ENCODE data around the gene CREB3L2.
"Not testable (repeated sequence)": the region's sequence is repeated elsewhere in the genome, so short reads cannot be mapped to it uniquely, and the experiment has no call there.

CREB3L2 gene, protein sequence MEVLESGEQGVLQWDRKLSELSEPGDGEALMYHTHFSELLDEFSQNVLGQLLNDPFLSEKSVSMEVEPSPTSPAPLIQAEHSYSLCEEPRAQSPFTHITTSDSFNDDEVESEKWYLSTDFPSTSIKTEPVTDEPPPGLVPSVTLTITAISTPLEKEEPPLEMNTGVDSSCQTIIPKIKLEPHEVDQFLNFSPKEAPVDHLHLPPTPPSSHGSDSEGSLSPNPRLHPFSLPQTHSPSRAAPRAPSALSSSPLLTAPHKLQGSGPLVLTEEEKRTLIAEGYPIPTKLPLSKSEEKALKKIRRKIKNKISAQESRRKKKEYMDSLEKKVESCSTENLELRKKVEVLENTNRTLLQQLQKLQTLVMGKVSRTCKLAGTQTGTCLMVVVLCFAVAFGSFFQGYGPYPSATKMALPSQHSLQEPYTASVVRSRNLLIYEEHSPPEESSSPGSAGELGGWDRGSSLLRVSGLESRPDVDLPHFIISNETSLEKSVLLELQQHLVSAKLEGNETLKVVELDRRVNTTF

GRCh38 chr7:138001529-138002095 is at the start of gene CREB3L2:
TSS of gene CREB3L2 (minus strand) at chr7:138002086. CDS start at chr7:138001705, 381 bp downstream.
- no peak for DNase-seq

GRCh38 chr7:138049505-138050116 is 47.7 kb upstream of the CREB3L2 start:
- no peak for DNase-seq

DNA sequence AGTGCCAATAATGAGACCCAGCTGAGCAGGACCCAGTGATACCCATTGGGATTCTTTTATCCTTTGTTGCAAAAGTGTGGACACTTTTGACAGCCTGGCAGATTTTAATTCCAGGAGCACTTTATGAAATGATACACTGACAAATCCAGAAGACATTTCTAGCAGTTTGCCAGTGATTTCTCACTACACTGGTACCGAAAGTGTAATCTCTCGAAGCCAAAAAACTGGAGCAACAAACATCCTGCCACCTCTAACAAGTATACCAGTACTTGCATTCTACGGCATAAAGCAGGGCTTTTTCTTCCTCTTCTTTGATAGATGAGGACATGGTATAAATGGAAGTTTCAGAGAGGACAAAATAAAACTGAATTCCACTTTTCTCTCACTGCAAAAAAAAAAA is 46.0 kb upstream of the CREB3L2 start:
- DNase-seq = no peak

GRCh38 chr7:138044897-138045296 is 43.0 kb upstream of the CREB3L2 start:
- no peak for DNase-seq

- not testable (repeated sequence) for DNase-seq
These were observed 38.2 kb upstream of the CREB3L2 start for GRCh38 chr7:138040063-138040462.

DNA sequence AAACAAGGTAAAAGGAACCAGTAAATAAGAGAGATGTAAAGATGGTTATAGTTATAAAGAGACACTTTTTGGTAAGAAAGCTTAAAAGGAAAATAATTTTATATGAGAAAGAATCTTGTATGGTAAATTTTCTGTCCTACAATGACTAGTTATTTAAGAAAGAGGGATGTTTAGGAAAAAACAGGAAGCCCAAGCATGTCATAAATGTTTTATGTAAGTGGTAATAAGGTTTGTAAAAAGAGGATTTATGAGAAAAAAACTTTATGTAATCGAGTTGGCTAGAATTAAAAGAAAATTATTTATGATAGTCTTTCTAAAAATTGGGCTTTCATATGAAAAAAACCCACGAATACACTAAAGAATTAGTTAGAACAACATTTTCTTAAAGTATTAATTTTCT is 34.2 kb upstream of the CREB3L2 start:
- DNase-seq = no peak

DNA sequence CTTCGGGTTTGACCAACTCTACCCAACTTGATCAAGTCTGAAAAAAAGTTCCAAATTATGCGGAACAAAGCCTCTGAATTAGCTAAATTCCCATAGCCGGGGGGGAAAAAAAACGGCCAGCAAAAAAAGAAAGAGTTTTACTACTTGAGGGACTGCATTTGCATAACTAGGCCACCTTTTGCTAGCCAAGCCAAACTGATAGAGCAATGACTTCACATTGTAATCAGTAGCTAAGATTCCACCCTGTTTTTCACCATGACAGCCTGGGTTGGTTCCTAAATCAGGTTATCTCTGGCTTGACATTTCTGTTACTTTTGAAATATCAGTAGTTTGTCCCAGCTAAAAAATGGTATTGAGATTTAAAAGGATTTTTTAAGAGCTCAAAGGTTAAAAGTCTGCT is 31.4 kb upstream of the CREB3L2 start:
- DNase-seq = no peak

- DNase-seq = no peak
These were observed 30.9 kb upstream of the CREB3L2 start for GRCh38 chr7:138032770-138033169.

- no peak for DNase-seq
These were observed 30.3 kb upstream of the CREB3L2 start for GRCh38 chr7:138032186-138032585.

DNA sequence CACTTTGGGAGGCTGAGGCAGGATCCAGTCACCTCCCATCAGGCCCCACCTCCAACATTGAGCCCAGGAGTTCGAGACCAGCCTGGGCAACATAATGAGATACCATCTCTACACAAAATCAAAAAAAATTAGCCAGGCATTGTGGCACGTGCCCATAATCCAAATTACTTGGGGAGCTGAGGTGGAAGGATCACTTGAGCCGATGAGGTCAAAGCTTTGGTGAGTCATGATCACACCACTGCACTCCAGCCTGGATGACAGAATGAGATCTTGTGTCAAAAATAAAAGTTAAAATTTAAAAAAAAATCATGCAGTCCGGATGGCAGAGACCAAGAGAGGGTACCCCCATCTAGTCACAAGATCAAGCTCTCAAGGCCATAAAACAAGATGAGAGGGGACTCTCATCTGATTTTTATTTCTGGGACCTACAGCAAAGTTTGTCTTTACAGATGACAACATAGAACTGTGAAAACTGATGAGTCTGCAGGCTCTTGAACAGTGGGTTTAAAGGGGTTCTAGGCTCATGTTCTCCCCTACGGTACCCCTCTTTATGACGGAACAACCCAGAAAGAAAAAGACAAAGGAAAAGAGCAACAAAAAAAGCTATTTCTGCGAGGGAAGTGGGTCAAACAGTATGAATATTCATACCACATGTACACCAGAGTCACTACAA is 28.9 kb upstream of the CREB3L2 start:
- no peak for DNase-seq

- DNase-seq = no peak
These were observed 28.1 kb upstream of the CREB3L2 start for GRCh38 chr7:138029941-138030340.

DNA sequence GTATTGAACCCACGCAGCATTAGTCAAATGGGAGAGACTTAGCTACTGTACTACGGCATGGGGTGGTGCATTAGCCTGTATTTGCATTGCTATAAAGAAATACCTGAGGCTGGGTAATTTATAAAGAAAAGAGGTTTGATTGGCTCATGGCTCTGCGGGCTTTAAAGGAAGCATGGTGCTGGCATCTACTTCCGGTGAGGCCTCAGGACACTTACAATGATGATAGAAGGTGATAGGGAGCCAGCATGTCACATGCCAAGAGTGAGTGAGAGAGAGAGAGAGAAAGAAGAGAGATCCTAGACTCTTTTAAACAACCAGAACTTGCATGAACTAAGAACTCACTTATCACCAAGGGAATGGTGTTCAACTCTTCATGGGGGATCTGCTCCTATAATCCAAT is 27.2 kb upstream of the CREB3L2 start:
- no peak for DNase-seq

DNA sequence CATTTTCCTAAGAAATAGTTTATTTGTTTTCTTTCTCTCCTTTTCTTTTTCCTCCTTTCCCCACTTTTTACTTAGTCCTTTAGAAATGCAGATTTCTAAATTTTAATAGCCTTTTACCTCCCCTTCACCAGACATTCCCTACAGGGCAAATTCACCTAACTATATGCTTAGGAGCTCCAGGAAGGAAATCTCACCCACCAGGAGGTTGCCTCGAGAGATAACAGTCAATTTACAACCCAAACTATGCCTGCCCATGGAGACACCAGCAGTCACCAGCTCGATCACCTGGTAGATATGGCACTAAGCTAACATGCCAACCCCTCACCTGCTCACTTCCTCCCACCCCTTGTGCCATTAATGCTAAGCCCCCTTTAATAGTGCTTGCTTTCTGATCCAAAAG is 25.2 kb upstream of the CREB3L2 start:
- no peak for DNase-seq

DNA sequence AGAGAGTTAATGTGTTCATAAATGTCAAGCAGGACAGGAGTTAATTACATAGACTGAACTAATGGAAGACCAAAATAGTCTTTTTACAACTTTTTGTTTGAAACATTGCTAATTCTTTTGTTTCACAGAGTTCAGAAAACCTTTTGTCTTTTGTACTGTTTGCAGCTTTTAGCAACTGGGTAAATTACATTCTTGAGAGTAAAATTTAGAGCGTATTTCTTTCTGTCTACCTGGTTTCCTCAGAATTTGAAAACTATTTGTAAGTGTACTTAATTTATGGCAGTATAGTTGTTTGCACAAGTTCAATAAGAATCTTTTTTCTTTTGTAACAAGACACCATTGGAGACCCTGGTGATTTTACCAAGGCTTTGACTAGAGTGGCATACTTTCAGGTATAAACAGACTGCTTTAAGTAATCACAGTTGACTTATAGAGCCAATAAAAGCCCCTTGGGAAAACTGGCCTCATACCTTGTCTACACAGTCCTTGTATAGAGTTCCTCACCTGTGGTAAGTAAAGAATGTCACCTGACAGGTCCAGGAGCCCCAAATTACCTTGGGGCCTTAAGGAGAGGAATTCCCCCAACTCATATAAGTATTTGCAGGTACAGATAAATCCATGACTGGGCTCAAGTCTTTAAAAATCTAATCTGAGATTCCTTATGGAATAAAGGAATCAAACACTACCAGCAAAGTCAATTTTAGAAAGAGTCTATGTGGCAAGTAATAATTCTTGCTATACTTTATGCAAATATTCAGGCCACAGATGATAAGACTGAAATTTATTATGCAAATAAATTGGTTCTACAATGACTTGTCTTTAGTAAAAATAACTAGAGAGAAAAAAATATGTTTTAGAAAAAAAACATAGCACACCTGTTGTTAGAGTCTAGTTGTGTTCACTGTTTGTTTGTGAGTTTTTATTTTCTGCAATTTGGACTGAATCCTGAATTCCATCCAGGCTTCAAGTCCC is 23.6 kb upstream of the CREB3L2 start:
- DNase-seq = no peak

DNA sequence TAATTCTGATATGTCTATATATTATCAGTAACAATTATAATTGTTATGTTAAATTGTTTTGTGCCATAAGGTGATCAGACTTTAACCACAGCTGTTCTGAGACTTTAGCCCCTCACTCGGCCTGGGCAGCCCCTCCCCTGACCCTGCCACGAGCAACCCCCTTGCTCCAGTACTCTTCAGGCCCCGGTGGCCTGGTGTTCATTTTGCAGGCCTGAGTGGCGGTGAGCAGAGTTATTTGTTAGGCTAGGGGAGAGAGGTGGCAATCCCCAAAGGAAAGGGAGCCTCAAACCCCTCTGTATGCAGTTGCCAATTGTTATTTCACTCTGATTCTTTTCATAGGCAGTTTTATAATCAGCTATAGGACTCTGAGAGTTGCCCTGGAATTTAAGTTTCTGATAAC is 22.9 kb upstream of the CREB3L2 start:
- no peak for DNase-seq

DNA sequence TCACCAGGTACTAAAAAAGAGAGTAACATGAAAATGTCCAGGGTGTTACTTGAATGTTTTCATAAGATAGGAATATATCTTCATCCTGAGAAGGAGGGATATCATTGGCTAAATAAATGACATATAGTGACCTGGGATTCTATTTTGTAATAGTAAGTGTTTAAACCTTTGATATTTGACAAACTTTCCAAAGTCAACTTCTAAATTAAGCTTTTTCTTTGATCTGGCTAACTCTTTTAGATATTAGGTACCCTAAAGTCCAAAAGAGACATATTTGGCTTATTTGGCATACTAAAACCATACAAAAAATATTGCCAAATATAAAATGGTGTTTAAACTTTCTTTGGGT is 22.4 kb upstream of the CREB3L2 start:
- no peak for DNase-seq

DNA sequence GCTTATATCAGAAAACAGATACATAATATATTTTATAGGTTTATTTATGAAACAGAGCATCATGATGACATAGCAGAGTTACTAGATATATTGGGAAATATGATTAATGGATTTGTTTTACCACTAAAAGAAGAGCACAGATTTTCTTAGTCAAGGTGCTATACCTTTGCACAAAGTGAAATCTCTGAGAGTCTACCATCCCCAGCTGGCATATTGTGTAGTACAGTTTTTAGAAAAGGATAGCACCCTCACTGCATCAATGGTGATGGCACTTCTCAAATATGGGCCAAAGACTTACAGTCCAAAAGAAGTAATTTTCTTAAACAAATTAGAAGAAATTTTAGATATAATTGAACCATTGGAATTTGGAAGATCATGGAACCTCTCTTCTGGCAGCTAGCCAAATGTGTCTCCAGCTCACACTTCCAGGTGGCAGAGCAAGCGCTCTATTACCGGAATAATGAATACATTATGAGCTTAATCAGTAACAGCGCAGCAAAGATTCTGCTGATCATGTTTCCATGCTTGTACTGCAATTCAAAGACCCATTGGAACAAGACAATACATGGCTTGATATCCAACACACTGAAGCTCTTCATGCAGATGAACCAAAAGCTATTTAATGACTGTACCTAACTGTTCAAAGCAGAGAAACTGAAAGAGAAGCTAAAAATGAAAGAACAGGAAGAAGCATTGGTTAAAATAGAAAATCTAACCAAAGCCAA is 21.9 kb upstream of the CREB3L2 start:
- DNase-seq = no peak

DNA sequence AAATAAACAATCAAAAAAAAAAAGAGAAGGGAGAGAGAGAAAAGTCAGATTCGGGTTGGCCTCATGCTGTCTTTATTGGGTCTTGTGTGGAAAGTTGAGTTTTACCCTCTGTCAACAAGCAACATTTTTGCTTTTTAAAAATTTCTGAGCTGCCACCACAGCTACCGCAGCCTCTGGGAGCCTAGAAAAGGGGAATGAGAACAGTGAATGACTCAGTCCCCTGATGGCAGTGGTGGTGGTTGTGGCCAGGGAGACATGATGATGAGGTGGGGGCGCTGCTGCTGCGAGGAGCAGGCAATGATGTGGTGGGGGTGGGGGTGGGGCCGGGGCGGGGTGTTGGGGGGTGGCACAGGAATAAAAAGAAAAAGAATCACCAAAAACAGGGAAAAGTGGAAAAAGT is 20.0 kb upstream of the CREB3L2 start:
- no peak for DNase-seq

DNA sequence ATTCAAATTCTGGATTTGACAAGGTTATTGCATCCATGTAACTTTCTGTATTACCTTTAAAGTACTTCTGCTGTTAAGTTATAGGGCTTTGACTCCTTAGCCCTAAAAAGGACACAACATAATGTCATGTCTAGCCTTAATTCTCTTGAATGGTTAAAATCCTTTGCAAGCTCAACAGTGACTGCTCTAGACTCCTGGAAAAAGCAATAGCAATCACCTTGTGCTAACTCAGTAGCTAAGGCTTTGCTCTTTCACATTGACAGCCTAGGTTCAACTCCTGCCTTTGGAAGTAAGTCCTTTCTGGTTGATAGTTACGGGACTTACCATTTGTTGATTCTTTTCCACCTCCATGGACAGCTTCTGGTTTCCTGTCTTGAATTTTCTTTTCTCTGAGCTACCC is 16.1 kb upstream of the CREB3L2 start:
- DNase-seq = no peak

DNA sequence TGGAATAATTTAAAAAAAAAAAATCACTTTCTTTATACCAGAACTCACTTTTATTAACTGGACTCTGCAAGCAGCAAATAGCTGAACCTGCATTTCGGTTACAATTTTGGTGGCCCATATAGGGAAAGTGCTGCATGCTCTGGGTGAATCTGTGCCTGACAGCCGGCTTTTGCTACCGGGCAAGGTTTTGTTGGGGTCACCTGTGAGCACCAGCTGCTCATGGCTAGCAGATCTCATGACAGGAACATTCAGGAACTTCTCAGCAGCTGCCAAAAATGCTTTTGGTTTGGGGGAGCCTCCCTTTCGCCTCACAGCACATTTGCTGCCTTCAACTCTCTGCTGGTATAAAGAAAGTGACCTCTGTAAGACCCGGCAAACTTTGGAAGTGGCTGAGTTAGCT is 13.2 kb upstream of the CREB3L2 start:
- no peak for DNase-seq

- DNase-seq = no peak
These were observed 12.8 kb upstream of the CREB3L2 start for GRCh38 chr7:138014686-138015085.

DNA sequence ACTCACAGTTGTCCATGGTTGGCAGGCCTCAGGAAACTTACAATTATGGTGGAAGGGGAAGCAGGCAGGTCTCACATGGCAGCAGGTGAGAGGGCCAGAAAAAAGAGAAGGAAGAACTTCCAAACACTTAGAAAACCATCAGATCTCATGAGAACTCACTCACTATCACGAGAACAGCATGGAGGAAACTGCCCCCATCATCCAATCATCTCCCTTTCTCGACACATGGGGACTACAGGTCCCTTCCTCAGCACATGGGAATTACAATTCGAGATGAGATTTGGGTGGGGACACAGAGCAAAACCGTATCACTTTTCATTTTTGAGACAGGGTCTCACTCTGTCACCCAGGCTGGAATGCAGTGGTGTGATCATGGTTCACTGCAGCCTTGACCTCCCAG is 12.3 kb upstream of the CREB3L2 start:
- not testable (repeated sequence) for DNase-seq

Measured in cerebellar nuclear complex (tissue), 1 donor.